ENCODE data around the gene SLC37A1. TPM values are rescaled to one million over a fixed set of nuclear protein-coding genes. Genes with fewer than 3 reads are reported as not detected.
A peak's percentile ranks its signal among the peaks of the same experiment; 100 is the strongest.

Gene SLC37A1
- total RNA-seq, 3 donors from 2014 or later (not counting 1 experiment from before 2014, with no cell fraction given), result 24.8 to 25.8 (median 25.3) TPM

DNA sequence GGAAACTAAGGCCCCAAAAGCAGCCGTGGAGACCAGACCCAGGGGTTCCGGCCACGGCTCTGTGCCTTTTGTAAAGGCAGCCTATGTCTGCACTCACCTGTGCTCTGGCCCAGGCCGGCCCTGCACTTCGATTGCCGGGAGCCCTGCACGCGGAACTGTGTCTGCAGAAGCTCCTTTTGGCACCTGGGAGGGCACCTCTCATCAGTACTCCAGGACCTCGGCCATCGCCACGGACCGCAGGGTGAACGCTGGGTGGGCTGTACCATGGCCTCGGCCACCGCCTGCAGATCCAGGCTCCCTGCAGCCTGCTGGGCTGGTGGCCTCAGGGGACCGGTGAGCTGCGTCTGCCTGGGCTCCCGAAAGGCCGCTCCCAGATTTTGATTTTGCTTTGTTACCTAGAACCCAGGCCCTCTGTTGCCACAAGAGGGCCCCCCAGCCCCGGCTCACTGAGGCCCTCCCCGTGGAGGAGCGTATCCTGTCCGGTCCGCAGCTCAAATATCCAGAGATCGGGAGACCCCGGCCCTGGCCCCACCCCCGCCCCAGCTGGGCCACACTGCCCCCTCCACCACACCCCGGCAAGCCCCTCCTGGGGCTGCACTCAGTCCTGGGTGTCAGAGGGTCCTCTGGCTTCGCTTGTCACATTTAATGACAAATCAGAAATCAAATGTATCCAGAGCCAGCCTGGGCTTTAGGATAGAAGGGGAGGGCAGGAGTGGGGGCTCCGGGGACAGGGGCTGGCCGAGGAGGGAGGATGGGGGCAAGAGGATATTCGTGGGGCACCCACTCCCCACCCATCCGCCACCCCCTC lies 79.6 kb downstream of the SLC37A1 start:
- Mint-ChIP-seq H3K27ac (no peak overlapping the region), H3K27me3 (ENCODE audit: low read depth in 2 of 2) (peaks cover 8 to 14% of the 10 kb centered on the region in 2 donors), H3K4me3 (no peak overlapping the region), H3K9me3 (no peaks in the 10 kb centered on the region), H3K4me1 (peaks cover 0 to 5% of the 10 kb centered on the region in 2 donors), H3K36me3 (no peaks in the 10 kb centered on the region)
- Histone ChIP-seq H3K4me1 (ENCODE audit: control insufficient read depth, insufficient read depth, low read length) (peaks cover 16% of the 10 kb centered on the region), H3K27ac (ENCODE audit: low read length) (no peak overlapping the region), H3K9me3 (ENCODE audit: control insufficient read depth, insufficient read depth, low read length) (no peaks in the 10 kb centered on the region), H3K4me3 (ENCODE audit: low read length) (no peak overlapping the region), H3K36me3 (ENCODE audit: control insufficient read depth, insufficient read depth, low read length) (no peaks in the 10 kb centered on the region), H3K27me3 (ENCODE audit: control insufficient read depth, insufficient read depth, low read length) (no peaks in the 10 kb centered on the region)
- TF ChIP-seq, protein P1, sequence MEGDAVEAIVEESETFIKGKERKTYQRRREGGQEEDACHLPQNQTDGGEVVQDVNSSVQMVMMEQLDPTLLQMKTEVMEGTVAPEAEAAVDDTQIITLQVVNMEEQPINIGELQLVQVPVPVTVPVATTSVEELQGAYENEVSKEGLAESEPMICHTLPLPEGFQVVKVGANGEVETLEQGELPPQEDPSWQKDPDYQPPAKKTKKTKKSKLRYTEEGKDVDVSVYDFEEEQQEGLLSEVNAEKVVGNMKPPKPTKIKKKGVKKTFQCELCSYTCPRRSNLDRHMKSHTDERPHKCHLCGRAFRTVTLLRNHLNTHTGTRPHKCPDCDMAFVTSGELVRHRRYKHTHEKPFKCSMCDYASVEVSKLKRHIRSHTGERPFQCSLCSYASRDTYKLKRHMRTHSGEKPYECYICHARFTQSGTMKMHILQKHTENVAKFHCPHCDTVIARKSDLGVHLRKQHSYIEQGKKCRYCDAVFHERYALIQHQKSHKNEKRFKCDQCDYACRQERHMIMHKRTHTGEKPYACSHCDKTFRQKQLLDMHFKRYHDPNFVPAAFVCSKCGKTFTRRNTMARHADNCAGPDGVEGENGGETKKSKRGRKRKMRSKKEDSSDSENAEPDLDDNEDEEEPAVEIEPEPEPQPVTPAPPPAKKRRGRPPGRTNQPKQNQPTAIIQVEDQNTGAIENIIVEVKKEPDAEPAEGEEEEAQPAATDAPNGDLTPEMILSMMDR (IDR thresholded peaks at IDR 0.05), result peak; percentile 70
- DNase-seq (peak; percentile 49 to 75), ATAC-seq (peak; percentile 65 to 85 (median 82))
- intact Hi-C loops (cut with micrococcal nuclease), result loop anchor here (2.0 kb wide), 1 partner anchor 226 kb away; no protein-coding TSS in a partner anchor
- WGBS (ENCODE audit: insufficient coverage), result 43% methylated on average over 28 of the region's 33 CpGs

DNA sequence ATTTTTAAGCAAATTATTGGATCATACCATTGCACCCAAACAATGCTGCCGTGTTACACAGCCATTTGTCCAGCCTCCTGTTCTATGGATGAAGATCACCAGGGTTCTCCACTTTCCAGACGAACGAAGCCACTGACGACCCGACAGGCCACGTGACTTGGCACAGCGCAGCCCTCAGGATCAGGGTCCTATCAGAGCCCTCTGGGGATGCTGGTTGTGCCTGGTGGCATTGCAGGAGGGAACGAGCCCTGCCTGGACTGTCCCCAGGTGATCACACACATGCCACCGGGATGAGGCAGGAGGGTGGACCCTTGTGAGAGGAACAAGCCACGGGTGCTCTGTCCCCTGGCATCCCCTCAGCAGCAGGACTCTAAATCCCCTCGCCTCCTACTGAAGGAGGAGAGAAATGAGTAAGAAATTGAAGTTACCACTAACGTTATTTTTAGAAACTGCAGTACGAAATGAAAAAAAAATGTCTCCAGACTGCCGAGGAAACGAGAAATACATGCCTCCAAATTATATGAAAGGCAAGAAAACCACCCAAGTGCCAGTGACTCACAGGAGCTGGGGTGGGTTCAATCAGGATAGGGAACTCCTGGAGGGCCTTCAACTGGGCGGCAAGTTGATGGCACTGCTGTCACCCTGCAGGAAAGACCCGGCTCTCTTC lies 81.1 kb downstream of the SLC37A1 start:
- Mint-ChIP-seq H3K9me3 (no peaks in the 10 kb centered on the region), H3K27ac (no peak overlapping the region)
- 67% methylated on average over 16 of the region's 17 CpGs for WGBS (ENCODE audit: insufficient coverage)

DNA sequence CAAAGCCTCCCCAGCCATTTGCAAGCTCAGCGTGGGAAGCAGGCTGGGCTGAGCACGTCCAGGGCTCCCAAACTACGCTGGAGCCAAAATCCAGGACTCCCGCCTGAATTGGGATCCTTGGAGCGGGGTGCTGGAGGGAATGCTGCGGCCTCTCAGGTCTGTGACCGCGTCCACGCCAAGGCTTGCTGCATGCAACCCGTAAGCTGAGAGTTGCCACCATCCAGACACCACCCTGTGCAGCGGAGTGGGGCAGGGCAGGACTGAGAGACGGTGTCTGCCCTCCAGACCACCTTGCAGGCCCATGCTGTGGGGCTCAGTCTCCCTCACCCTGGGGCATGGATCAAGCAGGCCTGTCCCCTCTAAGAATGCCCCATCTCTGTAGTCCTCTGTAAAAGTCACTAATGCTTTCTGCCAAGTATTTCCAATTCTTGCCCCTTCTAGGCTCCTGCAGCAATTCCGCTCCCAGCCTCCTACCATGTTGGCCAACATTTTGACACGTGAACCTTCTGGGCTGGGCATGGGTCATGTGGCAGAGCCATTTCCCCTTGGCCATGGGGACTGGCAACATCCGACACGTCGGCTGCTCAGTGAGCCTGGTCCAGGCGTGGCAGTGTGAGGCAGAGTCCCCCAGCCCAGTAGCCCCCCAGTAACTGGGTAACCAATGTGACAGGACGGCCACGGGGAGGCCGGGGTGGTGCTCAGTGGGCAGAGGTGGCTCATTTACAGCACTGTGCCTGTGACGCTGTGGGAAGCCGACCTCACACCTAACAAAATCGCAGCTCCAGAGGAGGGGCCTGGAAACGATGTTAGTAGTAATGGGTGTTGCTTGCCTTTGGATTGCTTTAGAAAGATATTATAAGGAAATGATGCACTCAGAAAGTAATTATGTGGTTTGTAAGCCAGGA lies 81.9 kb downstream of the SLC37A1 start:
- WGBS (ENCODE audit: insufficient coverage), result 90% methylated on average over 25 of the region's 25 CpGs
- no peak for DNase-seq
- peaks cover 8 to 21% of the 10 kb centered on the region in 2 donors for H3K27me3 Mint-ChIP-seq (ENCODE audit: low read depth in 2 of 2)
- H3K4me3 ChIP-seq (ENCODE audit: low read length), result no peak overlapping the region
- TF ChIP-seq, protein P1 (IDR thresholded peaks at IDR 0.05), result no peak
- H3K4me3 Mint-ChIP-seq, result no peak overlapping the region
- no peak for ATAC-seq
- intact Hi-C loops (cut with micrococcal nuclease), result no loop called here
- no peaks in the 10 kb centered on the region for H3K9me3 ChIP-seq (ENCODE audit: control insufficient read depth, insufficient read depth, low read length)
- H3K27me3 ChIP-seq (ENCODE audit: control insufficient read depth, insufficient read depth, low read length), result no peaks in the 10 kb centered on the region
- H3K36me3 ChIP-seq (ENCODE audit: control insufficient read depth, insufficient read depth, low read length), result no peaks in the 10 kb centered on the region
- H3K36me3 Mint-ChIP-seq, result no peaks in the 10 kb centered on the region
- H3K9me3 Mint-ChIP-seq, result no peaks in the 10 kb centered on the region
- peaks cover 15% of the 10 kb centered on the region for H3K4me1 ChIP-seq (ENCODE audit: control insufficient read depth, insufficient read depth, low read length)
- H3K4me1 Mint-ChIP-seq, result peaks cover 0 to 5% of the 10 kb centered on the region in 2 donors
- no peak overlapping the region for H3K27ac ChIP-seq (ENCODE audit: low read length)
- H3K27ac Mint-ChIP-seq, result no peak overlapping the region

More for the DNA sequence above, 81.1 kb downstream of the SLC37A1 start:
- intact Hi-C loops (cut with micrococcal nuclease), result no loop called here
- Histone ChIP-seq H3K4me3 (ENCODE audit: low read length) (no peak overlapping the region), H3K4me1 (ENCODE audit: control insufficient read depth, insufficient read depth, low read length) (peaks cover 16% of the 10 kb centered on the region), H3K27me3 (ENCODE audit: control insufficient read depth, insufficient read depth, low read length) (no peaks in the 10 kb centered on the region), H3K9me3 (ENCODE audit: control insufficient read depth, insufficient read depth, low read length) (no peaks in the 10 kb centered on the region), H3K27ac (ENCODE audit: low read length) (no peak overlapping the region), H3K36me3 (ENCODE audit: control insufficient read depth, insufficient read depth, low read length) (no peaks in the 10 kb centered on the region)
- ATAC-seq (no peak), DNase-seq (no peak)
- TF ChIP-seq, protein P1 (IDR thresholded peaks at IDR 0.05), result no peak
- H3K27me3 Mint-ChIP-seq (ENCODE audit: low read depth in 2 of 2), result peaks cover 8 to 21% of the 10 kb centered on the region in 2 donors
- no peaks in the 10 kb centered on the region for H3K36me3 Mint-ChIP-seq
- H3K4me3 Mint-ChIP-seq, result no peak overlapping the region
- peaks cover 0 to 5% of the 10 kb centered on the region in 2 donors for H3K4me1 Mint-ChIP-seq
